WTC11 (cell line): Measurements from ENCODE around the gene TAF5L. TPM values are rescaled to one million over a fixed set of nuclear protein-coding genes. Genes with fewer than 3 reads are reported as not detected.

Experiments used
- ATAC-seq: fragments of 200-7000 bp; cut with Tn5 transposase; 2 replicates; pipeline ENCODE4 v1.10.0; 2021; ENCODE audit warnings: mild to moderate bottlenecking, moderate library complexity
- CTCF ChIA-PET: fragments of 300-600 bp; sonication (Branson Sonifier 250); formaldehyde crosslinking; loops from one replicate; lab custom pipeline; 2021; ENCODE audit warnings: antibody characterized with exemption; lab: Charles Lee
- POLR2A ChIA-PET: fragments of 350-600 bp; sonication (Branson Sonifier 250); formaldehyde crosslinking; loops from one replicate; lab custom pipeline; 2021; ENCODE audit warnings: antibody characterized with exemption; lab: Charles Lee
- DNase-seq: peaks from one replicate; pipeline ENCODE4 v3.0.0; 2021; ENCODE audit warnings: low spot score
- H3K27ac Mint-ChIP-seq: 2 replicates; pipeline ENCODE4 v1.8.0; 2021; ENCODE audit warnings: mixed read lengths
- H3K27me3 Mint-ChIP-seq: 2 replicates; pipeline ENCODE4 v1.8.0; 2021; ENCODE audit warnings: low read depth, mild to moderate bottlenecking, moderate library complexity, mixed read lengths
- H3K36me3 Mint-ChIP-seq: 2 replicates; pipeline ENCODE4 v1.8.0; 2021; ENCODE audit warnings: mixed read lengths
- H3K4me1 Mint-ChIP-seq: 2 replicates; pipeline ENCODE4 v1.8.0; 2022; ENCODE audit warnings: mixed read lengths
- H3K4me3 Mint-ChIP-seq: 2 replicates; pipeline ENCODE4 v1.8.0; 2021; ENCODE audit warnings: mild to moderate bottlenecking, moderate library complexity, mixed read lengths
- H3K9me3 Mint-ChIP-seq: 2 replicates; pipeline ENCODE4 v1.8.0; 2021; ENCODE audit warnings: mixed read lengths
- ESRRA ChIP-seq: sonication (generic); formaldehyde crosslinking; IDR thresholded peaks from 2 replicates; pipeline ENCODE4 v1.8.1; 2022; ENCODE audit warnings: mild to moderate bottlenecking, missing genetic modification reagents, borderline replicate concordance
- TCF7 ChIP-seq: sonication (generic); formaldehyde crosslinking; IDR thresholded peaks from 2 replicates; pipeline ENCODE4 v1.8.0; 2022; ENCODE audit warnings: mild to moderate bottlenecking, low read depth, missing genetic modification reagents, moderate library complexity
- TP53 ChIP-seq: sonication (generic); formaldehyde crosslinking; IDR thresholded peaks from 2 replicates; pipeline ENCODE4 v1.8.1; 2023; ENCODE audit warnings: mild to moderate bottlenecking, missing genetic modification reagents
- ZNF317 ChIP-seq: sonication (generic); formaldehyde crosslinking; IDR thresholded peaks from 2 replicates; pipeline ENCODE4 v1.8.1; 2023; ENCODE audit warnings: low read depth, mild to moderate bottlenecking, moderate library complexity, missing genetic modification reagents, borderline replicate concordance
- ZNF423 ChIP-seq: fragments of 250-450 bp; sonication (Bioruptor Pico); IDR thresholded peaks from 2 replicates; pipeline ENCODE4 v2.1.2; 2022; ENCODE audit warnings: mild to moderate bottlenecking, moderate library complexity
- total RNA-seq: library from RNA; stranded (reverse); gene quantifications from 3 replicates; pipeline ENCODE4 v1.2.3, GENCODE V29; 2021
- TF ChIP-seq, protein P1 (sequence below): sonication (generic); formaldehyde crosslinking; IDR thresholded peaks from 2 replicates; pipeline ENCODE4 v1.8.0; 2023; ENCODE audit warnings: missing genetic modification reagents, mild to moderate bottlenecking, borderline replicate concordance
- TF ChIP-seq, protein P2 (sequence below): sonication (generic); formaldehyde crosslinking; IDR thresholded peaks from 2 replicates; pipeline ENCODE4 v1.8.1; 2023; ENCODE audit warnings: mild to moderate bottlenecking, missing genetic modification reagents, moderate library complexity
- TF ChIP-seq, protein P3 (sequence below): sonication (generic); formaldehyde crosslinking; IDR thresholded peaks from 2 replicates; pipeline ENCODE4 v1.8.0; 2022; ENCODE audit warnings: mild to moderate bottlenecking, missing genetic modification reagents
- TF ChIP-seq, protein P4 (sequence below): fragments of 250-450 bp; sonication (Bioruptor Pico); conservative IDR thresholded peaks from 2 replicates; pipeline ENCODE4 v1.9.0; 2021; ENCODE audit warnings: mild to moderate bottlenecking

TAF5L gene
- total RNA-seq, 1 experiment from 2014 or later: 23.8 TPM

DNA sequence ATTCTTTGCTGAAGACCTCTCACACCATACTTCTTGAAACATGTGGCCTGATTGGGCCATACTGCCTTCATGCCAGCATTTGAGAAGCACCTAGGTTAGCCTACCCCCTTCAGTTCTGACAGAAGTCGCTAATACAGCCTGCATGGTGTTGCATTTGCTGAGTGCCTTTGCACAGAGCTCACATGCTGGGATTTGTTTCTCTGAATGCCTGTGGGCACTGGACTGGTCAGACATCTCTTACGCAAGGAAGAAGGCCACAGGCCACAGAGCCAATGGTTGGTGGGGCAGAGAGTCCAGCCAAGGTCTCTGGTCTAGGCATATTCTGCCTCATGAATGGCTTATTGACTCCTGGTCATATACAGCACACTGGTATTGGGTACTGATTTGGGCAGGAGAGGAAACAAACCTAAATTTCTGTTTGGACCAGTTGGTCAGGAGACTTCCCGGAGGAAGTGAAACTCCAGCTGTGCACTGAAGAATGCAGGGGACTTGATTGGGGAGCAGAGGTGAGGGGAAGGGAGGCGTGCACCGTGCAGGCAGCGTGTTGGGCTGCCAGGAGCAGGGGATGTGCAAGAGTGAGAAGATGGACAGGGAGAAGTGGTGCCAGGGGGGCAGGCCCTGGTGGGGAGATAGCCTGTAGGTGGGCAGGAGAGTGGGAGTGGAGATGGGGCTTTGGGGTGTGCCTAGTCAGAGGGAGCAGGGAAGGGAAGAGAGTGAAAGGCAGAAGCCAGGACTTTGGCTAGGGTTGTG, 18.2 kb upstream of the TAF5L start (continued):
- TF ChIP-seq, protein P1, sequence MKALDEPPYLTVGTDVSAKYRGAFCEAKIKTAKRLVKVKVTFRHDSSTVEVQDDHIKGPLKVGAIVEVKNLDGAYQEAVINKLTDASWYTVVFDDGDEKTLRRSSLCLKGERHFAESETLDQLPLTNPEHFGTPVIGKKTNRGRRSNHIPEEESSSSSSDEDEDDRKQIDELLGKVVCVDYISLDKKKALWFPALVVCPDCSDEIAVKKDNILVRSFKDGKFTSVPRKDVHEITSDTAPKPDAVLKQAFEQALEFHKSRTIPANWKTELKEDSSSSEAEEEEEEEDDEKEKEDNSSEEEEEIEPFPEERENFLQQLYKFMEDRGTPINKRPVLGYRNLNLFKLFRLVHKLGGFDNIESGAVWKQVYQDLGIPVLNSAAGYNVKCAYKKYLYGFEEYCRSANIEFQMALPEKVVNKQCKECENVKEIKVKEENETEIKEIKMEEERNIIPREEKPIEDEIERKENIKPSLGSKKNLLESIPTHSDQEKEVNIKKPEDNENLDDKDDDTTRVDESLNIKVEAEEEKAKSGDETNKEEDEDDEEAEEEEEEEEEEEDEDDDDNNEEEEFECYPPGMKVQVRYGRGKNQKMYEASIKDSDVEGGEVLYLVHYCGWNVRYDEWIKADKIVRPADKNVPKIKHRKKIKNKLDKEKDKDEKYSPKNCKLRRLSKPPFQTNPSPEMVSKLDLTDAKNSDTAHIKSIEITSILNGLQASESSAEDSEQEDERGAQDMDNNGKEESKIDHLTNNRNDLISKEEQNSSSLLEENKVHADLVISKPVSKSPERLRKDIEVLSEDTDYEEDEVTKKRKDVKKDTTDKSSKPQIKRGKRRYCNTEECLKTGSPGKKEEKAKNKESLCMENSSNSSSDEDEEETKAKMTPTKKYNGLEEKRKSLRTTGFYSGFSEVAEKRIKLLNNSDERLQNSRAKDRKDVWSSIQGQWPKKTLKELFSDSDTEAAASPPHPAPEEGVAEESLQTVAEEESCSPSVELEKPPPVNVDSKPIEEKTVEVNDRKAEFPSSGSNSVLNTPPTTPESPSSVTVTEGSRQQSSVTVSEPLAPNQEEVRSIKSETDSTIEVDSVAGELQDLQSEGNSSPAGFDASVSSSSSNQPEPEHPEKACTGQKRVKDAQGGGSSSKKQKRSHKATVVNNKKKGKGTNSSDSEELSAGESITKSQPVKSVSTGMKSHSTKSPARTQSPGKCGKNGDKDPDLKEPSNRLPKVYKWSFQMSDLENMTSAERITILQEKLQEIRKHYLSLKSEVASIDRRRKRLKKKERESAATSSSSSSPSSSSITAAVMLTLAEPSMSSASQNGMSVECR: no peak

DNA sequence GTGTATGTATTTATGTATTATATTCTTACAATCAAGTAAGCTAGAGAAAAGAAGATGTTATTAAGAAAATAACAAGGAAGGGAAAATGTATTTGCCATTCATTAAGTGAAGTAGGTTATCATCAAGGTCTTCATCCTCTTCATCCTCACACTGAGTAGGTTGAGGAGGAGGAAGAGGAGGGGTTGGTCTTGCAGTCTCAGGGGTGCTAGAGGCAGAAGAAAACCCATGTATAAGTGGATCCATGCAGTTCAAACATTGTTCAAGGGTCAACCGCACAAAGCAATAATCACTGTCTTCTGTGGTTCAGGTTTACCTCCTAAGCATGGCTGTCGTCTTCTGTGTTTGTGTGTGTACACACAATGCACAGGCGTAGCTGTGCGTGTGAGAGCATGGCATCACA, 17.0 kb upstream of the TAF5L start:
- Mint-ChIP-seq H3K9me3 (no peaks in the 10 kb centered on the region), H3K27ac (no peak overlapping the region), H3K36me3 (peaks cover 54% of the 10 kb centered on the region), H3K4me1 (no peaks in the 10 kb centered on the region), H3K27me3 (no peaks in the 10 kb centered on the region), H3K4me3 (no peak overlapping the region)
- TF ChIP-seq TCF7 (no peak), ZNF317 (no peak)
- ATAC-seq (no peak), DNase-seq (no peak)
- POLR2A ChIA-PET: no interaction called here
- CTCF ChIA-PET: no interaction called here

DNA sequence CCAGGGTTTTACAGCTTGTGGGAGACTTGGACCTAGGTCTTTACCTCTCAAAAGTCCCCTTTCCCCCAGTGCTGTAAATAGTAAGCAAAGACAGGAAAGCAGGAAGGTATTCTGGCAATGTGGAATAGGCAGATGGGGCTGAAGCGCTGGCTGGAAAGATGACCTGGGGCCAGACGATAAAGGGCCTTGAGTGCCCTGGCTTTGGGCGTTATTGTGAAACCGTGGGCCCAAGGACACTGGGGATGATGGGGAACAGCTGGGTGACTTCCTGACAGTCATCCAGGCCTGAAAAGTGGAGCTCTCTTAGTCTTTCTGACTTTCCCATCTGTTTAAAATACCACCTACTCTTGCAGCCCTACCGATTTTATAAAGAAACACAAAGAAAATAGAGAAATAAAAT, 16.5 kb upstream of the TAF5L start:
- ChIA-PET CTCF (no interaction called here), POLR2A (no interaction called here)
- Mint-ChIP-seq H3K4me3 (no peak overlapping the region), H3K27me3 (no peaks in the 10 kb centered on the region), H3K4me1 (no peaks in the 10 kb centered on the region), H3K27ac (no peak overlapping the region), H3K36me3 (peaks cover 56% of the 10 kb centered on the region), H3K9me3 (no peaks in the 10 kb centered on the region)
- DNase-seq (no peak), ATAC-seq (no peak)
- TF ChIP-seq ZNF317 (no peak), ZNF423 (no peak)
- TF ChIP-seq, protein P2, sequence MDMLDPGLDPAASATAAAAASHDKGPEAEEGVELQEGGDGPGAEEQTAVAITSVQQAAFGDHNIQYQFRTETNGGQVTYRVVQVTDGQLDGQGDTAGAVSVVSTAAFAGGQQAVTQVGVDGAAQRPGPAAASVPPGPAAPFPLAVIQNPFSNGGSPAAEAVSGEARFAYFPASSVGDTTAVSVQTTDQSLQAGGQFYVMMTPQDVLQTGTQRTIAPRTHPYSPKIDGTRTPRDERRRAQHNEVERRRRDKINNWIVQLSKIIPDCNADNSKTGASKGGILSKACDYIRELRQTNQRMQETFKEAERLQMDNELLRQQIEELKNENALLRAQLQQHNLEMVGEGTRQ (CRISPR knock-in tag): no peak
- TF ChIP-seq, protein P3, sequence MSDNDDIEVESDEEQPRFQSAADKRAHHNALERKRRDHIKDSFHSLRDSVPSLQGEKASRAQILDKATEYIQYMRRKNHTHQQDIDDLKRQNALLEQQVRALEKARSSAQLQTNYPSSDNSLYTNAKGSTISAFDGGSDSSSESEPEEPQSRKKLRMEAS (CRISPR knock-in tag): no peak

DNA sequence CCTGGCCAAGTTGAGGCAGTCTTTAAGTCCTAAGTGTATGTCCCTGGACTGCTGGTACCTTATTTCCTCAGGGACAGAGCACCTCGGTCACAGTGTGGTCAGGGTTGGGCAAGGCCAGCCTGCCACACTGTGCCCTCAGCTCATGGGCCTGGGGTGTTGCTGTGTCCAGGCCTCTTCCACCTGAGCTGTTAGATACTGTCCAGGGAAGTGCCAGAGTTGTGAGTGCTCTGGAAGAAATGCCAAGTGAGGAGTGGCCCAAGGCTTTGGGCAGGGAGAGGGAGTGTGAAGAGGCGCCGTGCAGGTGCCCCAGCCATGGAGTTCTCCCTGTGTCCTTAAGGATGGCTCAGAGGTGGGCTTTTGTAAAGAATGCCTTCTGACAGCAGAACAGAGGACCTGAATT, 15.4 kb upstream of the TAF5L start:
- Mint-ChIP-seq H3K4me3 (no peak overlapping the region), H3K27me3 (no peaks in the 10 kb centered on the region), H3K36me3 (peaks cover 58% of the 10 kb centered on the region), H3K9me3 (no peaks in the 10 kb centered on the region), H3K4me1 (no peaks in the 10 kb centered on the region), H3K27ac (no peak overlapping the region; the same call in 1 of the 2 replicates)
- no peak for ATAC-seq
- DNase-seq: no peak
- TF ChIP-seq, protein P3 (CRISPR knock-in tag): no peak
- TF ChIP-seq, protein P4, sequence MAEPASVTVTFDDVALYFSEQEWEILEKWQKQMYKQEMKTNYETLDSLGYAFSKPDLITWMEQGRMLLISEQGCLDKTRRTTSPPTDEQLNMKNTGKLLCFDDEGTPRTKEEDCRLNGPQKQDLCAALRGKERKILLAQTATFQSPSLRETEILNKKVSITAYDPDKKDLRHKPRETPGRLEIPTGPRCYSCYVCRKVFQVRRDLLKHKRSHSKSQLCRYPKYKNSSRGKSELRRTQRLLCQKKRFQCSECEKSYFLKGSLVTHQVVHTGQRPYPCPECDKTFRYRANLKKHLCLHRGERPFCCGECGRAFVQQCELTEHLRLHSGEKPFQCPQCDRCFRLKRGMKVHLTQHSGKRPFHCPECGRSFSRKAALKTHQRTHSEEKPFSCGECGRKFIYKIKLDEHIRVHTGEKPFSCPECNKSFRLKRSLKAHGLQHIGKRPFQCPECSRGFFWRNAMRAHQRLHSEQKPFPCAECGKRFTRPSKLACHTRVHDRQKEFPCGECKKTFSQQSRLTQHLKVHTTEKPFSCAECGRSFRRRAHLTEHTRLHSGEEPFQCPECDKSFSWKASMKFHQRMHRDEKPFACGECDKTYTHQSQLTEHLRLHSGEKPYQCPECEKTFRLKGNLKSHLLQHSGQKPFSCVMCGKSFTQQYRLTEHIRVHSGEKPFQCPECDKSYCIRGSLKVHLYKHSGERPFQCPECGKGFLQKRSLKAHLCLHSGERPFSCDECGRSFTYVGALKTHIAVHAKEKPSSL (CRISPR knock-in tag): no peak
- no peak for TF ChIP-seq TP53 (CRISPR knock-in tag)
- TF ChIP-seq ZNF423: no peak
- TF ChIP-seq ESRRA (CRISPR knock-in tag): no peak
- ChIA-PET POLR2A (interaction anchor here (0.7 kb wide), 1 partner anchor 625 kb away, joined by 7 read pairs; no protein-coding TSS in a partner anchor), CTCF (no interaction called here)
